ENCODE data around the gene GPSM1.

GRCh38 chr9:136375096-136375495 lies 47.8 kb downstream of the GPSM1 start:
- TF ChIP-seq CTCF (conservative IDR thresholded peaks at IDR 0.05; ENCODE audit: low read length) (no peak), EZH2phosphoT487 (IDR thresholded peaks at IDR 0.05; ENCODE audit: borderline replicate concordance) (no peak)
